ENCODE results near the gene HOXC5.
A peak's percentile ranks its signal among the peaks of the same experiment; 100 is the strongest.

DNA sequence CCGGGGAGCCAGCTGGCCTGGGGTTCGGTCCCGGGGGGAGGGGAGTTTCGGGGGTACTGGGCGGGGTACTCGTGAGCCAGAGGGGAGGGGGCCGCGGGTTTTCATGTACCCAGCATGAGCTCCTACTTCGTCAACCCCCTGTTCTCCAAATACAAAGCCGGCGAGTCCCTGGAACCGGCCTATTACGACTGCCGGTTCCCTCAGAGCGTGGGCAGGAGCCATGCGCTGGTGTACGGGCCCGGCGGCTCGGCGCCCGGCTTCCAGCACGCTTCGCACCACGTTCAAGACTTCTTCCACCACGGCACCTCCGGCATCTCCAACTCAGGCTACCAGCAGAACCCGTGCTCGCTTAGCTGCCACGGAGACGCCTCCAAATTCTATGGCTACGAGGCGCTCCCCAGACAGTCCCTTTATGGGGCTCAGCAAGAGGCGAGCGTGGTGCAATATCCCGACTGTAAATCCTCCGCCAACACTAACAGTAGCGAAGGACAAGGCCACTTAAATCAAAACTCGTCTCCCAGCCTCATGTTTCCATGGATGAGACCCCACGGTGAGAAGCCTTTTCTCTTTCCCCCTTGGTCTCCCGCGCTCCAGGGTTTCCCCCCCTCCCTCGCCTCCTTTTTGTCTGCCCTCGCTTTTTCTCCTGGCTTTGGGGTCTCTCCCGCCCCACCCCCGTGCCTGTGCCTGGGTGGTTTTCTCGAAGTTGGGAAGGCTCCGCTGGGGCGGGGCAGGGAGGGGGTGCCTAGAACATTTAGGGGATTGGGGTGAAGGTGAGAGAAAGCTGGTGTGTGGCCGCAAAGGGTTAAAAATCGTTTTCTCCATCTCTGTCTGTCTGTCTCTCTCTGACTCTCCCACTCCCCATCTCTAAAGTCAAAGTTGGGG lies 23.4 kb upstream of the HOXC5 start:
- TF ChIP-seq YY1 (IDR thresholded peaks at IDR 0.05; ENCODE audit: insufficient read depth, insufficient read length), result no peak
- no peak for TF ChIP-seq ZNF274 (IDR thresholded peaks at IDR 0.05; ENCODE audit: low read depth, low read length)
- TF ChIP-seq SUZ12 (IDR thresholded peaks at IDR 0.05; ENCODE audit: extremely low read depth, insufficient read depth, insufficient read length), result peak; percentile 99
